HEK293 (cell line): ENCODE data around the gene HPSE2.

ENCODE experiments used
- CTCF ChIA-PET: fragments of 350-600 bp; formaldehyde crosslinking; extraction: SDS; loops from one replicate; lab custom pipeline; 2021; ENCODE audit warnings: antibody characterized with exemption; lab: Yijun Ruan, JAX
- POLR2A ChIA-PET: fragments of 300-600 bp; formaldehyde crosslinking; extraction: SDS; loops from one replicate; lab custom pipeline; 2020; ENCODE audit warnings: antibody characterized with exemption, inconsistent platforms; lab: Yijun Ruan, JAX
- H3K27ac ChIP-seq: fragments of 200-500 bp; sonication (Bioruptor generic); 2 replicates; pipeline ENCODE4 v1.5.1; 2014; ENCODE audit warnings: low read depth, low read length, control low read depth, inconsistent platforms; ENCODE audit errors: extremely low read depth
- H3K36me3 ChIP-seq, 2 experiments: fragments of 200-500 bp in 1 of 2; sonication (Bioruptor generic) in 1 of 2; 1 replicate in 1 of 2; 2 replicates in 1 of 2; pipeline ENCODE4 v1.5.1; 2014 to 2017; ENCODE audit warnings: inconsistent platforms in 2 of 2, low read length in 2 of 2; ENCODE audit not compliant: control insufficient read depth in 2 of 2, insufficient read depth in 1 of 2
- H3K4me1 ChIP-seq: fragments of 200-500 bp; sonication (Bioruptor generic); 2 replicates; pipeline ENCODE4 v1.5.1; 2014; ENCODE audit warnings: mild to moderate bottlenecking, low read length, inconsistent platforms; ENCODE audit not compliant: control insufficient read depth, insufficient read depth
- H3K4me3 ChIP-seq: 2 replicates; pipeline ENCODE4 v1.5.1; 2011; ENCODE audit warnings: low read depth, mild to moderate bottlenecking, control low read depth, low read length, moderate library complexity
- H3K9me3 ChIP-seq: fragments of 200-500 bp; sonication (Bioruptor generic); 2 replicates; pipeline ENCODE4 v1.5.1; 2014; ENCODE audit warnings: low read depth, low read length, inconsistent platforms; ENCODE audit not compliant: control insufficient read depth, insufficient read depth
- BCL11A ChIP-seq: fragments of 450-650 bp; formaldehyde crosslinking; IDR thresholded peaks from 2 replicates; pipeline ENCODE4 v1.5.1; 2016; ENCODE audit warnings: low read depth, missing biosample characterization, missing genetic modification characterization
- FEZF1 ChIP-seq: fragments of 450-650 bp; formaldehyde crosslinking; IDR thresholded peaks from 2 replicates; pipeline ENCODE4 v1.5.1; 2016; ENCODE audit warnings: missing biosample characterization, missing genetic modification characterization
- GLIS1 ChIP-seq: fragments of 450-650 bp; formaldehyde crosslinking; IDR thresholded peaks from 2 replicates; pipeline ENCODE4 v1.5.1; 2016; ENCODE audit warnings: missing biosample characterization, missing genetic modification characterization
- KLF1 ChIP-seq: fragments of 450-650 bp; formaldehyde crosslinking; IDR thresholded peaks from 2 replicates; pipeline ENCODE4 v1.5.1; 2016; ENCODE audit warnings: missing biosample characterization, missing genetic modification characterization
- KLF8 ChIP-seq: fragments of 450-650 bp; formaldehyde crosslinking; IDR thresholded peaks from 2 replicates; pipeline ENCODE4 v1.5.1; 2016; ENCODE audit warnings: missing biosample characterization, missing genetic modification characterization
- SETDB1 ChIP-seq: IDR thresholded peaks from one replicate; pipeline ENCODE4 v1.6.1; 2017; ENCODE audit warnings: mild to moderate bottlenecking, low read length, moderate library complexity, mixed read lengths; ENCODE audit not compliant: insufficient read length
- ZBTB10 ChIP-seq: fragments of 450-650 bp; formaldehyde crosslinking; IDR thresholded peaks from 2 replicates; pipeline ENCODE4 v1.5.1; 2016; ENCODE audit warnings: missing biosample characterization, missing genetic modification characterization
- ZNF132 ChIP-seq: fragments of 450-650 bp; formaldehyde crosslinking; IDR thresholded peaks from 2 replicates; pipeline ENCODE4 v1.5.1; 2017; ENCODE audit warnings: missing biosample characterization, missing genetic modification characterization, borderline replicate concordance
- ZNF155 ChIP-seq: fragments of 450-650 bp; formaldehyde crosslinking; IDR thresholded peaks from 2 replicates; pipeline ENCODE4 v1.5.1; 2016; ENCODE audit warnings: missing biosample characterization, missing genetic modification characterization
- ZNF24 ChIP-seq: fragments of 450-650 bp; formaldehyde crosslinking; IDR thresholded peaks from 2 replicates; pipeline ENCODE4 v1.5.1; 2016; ENCODE audit warnings: missing biosample characterization, missing genetic modification characterization
- ZNF26 ChIP-seq: fragments of 450-650 bp; formaldehyde crosslinking; IDR thresholded peaks from 2 replicates; pipeline ENCODE4 v1.5.1; 2016; ENCODE audit warnings: missing biosample characterization, missing genetic modification characterization
- ZNF510 ChIP-seq: fragments of 450-650 bp; formaldehyde crosslinking; IDR thresholded peaks from 2 replicates; pipeline ENCODE4 v1.5.1; 2018; ENCODE audit warnings: mild to moderate bottlenecking, missing genetic modification characterization, missing biosample characterization; ENCODE audit not compliant: insufficient replicate concordance
- ZNF747 ChIP-seq: fragments of 450-650 bp; formaldehyde crosslinking; IDR thresholded peaks from 2 replicates; pipeline ENCODE4 v1.5.1; 2016; ENCODE audit warnings: missing biosample characterization, missing genetic modification characterization
- ZNF792 ChIP-seq: fragments of 450-650 bp; formaldehyde crosslinking; IDR thresholded peaks from 2 replicates; pipeline ENCODE4 v1.5.1; 2016; ENCODE audit warnings: missing biosample characterization, missing genetic modification characterization
- ZNF837 ChIP-seq: fragments of 450-650 bp; formaldehyde crosslinking; IDR thresholded peaks from 2 replicates; pipeline ENCODE4 v1.5.1; 2016; ENCODE audit warnings: missing biosample characterization, missing genetic modification characterization
- ZSCAN16 ChIP-seq: fragments of 450-650 bp; formaldehyde crosslinking; IDR thresholded peaks from 2 replicates; pipeline ENCODE4 v1.5.1; 2016; ENCODE audit warnings: missing biosample characterization, missing genetic modification characterization
- TF ChIP-seq, protein P1 (sequence below): sonication (generic); formaldehyde crosslinking; IDR thresholded peaks from 2 replicates; pipeline ENCODE4 v1.8.1; 2022; ENCODE audit warnings: mild to moderate bottlenecking, moderate library complexity, missing genetic modification reagents
- TF ChIP-seq, protein P2 (sequence below): fragments of 450-650 bp; formaldehyde crosslinking; IDR thresholded peaks from 2 replicates; pipeline ENCODE4 v1.5.1; 2017; ENCODE audit warnings: missing biosample characterization, missing genetic modification characterization
- TF ChIP-seq, protein P3 (sequence below): fragments of 450-650 bp; formaldehyde crosslinking; IDR thresholded peaks from 2 replicates; pipeline ENCODE4 v1.5.1; 2016; ENCODE audit warnings: missing biosample characterization, missing genetic modification characterization, borderline replicate concordance
- TF ChIP-seq, protein P4 (sequence below): fragments of 450-650 bp; formaldehyde crosslinking; IDR thresholded peaks from 2 replicates; pipeline ENCODE4 v1.5.1; 2016; ENCODE audit warnings: missing biosample characterization, missing genetic modification characterization, borderline replicate concordance

The HPSE2 gene

DNA sequence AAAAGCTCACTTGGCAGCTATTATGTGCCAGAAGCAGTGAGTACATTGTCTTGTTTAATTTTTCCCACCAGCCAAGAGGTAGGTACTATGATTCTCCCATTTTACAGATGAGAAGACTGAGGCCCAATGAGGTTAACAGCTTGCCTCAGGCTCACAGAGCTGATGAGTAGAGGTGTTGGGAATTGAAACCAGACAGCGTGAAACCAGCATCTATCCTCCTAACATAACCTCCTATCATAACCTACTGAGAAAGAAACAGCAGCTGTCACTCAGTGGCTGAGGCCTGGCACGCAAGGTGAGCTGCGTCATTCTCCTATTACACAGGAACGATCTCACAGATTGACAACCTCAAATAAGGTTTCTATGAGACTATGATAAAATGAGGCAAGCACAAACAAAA lies 826.9 kb downstream of the HPSE2 start:
- H3K9me3 ChIP-seq: no peaks in the 10 kb centered on the region
- H3K4me1 ChIP-seq: 0 out of 2 replicates have a peak, but pooled peaks cover 4% of the 10 kb centered on the region
- H3K36me3 ChIP-seq: no peaks in the 10 kb centered on the region
- POLR2A ChIA-PET: no interaction called here
- H3K4me3 ChIP-seq: no peak overlapping the region
- TF ChIP-seq ZNF155 (tag by site-specific recombination) (no peak), FEZF1 (tag by site-specific recombination) (no peak), ZNF837 (tag by site-specific recombination) (no peak), ZSCAN16 (tag by site-specific recombination) (no peak), ZNF510 (tag by site-specific recombination) (no peak), ZNF24 (no peak), ZNF26 (tag by site-specific recombination) (no peak), KLF8 (tag by site-specific recombination) (no peak), KLF1 (no peak), SETDB1 (no peak), ZNF747 (tag by site-specific recombination) (no peak)
- TF ChIP-seq, protein P1, sequence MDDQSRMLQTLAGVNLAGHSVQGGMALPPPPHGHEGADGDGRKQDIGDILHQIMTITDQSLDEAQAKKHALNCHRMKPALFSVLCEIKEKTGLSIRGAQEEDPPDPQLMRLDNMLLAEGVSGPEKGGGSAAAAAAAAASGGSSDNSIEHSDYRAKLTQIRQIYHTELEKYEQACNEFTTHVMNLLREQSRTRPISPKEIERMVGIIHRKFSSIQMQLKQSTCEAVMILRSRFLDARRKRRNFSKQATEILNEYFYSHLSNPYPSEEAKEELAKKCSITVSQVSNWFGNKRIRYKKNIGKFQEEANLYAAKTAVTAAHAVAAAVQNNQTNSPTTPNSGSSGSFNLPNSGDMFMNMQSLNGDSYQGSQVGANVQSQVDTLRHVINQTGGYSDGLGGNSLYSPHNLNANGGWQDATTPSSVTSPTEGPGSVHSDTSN (CRISPR knock-in tag): no peak
- TF ChIP-seq, protein P2, sequence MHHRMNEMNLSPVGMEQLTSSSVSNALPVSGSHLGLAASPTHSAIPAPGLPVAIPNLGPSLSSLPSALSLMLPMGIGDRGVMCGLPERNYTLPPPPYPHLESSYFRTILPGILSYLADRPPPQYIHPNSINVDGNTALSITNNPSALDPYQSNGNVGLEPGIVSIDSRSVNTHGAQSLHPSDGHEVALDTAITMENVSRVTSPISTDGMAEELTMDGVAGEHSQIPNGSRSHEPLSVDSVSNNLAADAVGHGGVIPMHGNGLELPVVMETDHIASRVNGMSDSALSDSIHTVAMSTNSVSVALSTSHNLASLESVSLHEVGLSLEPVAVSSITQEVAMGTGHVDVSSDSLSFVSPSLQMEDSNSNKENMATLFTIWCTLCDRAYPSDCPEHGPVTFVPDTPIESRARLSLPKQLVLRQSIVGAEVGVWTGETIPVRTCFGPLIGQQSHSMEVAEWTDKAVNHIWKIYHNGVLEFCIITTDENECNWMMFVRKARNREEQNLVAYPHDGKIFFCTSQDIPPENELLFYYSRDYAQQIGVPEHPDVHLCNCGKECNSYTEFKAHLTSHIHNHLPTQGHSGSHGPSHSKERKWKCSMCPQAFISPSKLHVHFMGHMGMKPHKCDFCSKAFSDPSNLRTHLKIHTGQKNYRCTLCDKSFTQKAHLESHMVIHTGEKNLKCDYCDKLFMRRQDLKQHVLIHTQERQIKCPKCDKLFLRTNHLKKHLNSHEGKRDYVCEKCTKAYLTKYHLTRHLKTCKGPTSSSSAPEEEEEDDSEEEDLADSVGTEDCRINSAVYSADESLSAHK (tag by site-specific recombination): no peak
- TF ChIP-seq, protein P3, sequence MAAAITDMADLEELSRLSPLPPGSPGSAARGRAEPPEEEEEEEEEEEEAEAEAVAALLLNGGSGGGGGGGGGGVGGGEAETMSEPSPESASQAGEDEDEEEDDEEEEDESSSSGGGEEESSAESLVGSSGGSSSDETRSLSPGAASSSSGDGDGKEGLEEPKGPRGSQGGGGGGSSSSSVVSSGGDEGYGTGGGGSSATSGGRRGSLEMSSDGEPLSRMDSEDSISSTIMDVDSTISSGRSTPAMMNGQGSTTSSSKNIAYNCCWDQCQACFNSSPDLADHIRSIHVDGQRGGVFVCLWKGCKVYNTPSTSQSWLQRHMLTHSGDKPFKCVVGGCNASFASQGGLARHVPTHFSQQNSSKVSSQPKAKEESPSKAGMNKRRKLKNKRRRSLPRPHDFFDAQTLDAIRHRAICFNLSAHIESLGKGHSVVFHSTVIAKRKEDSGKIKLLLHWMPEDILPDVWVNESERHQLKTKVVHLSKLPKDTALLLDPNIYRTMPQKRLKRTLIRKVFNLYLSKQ (tag by site-specific recombination): no peak
- no peak overlapping the region for H3K27ac ChIP-seq
- CTCF ChIA-PET: interaction anchor here (0.7 kb wide), 1 partner anchor 17 kb away, joined by 3 read pairs; no protein-coding TSS in a partner anchor

- ChIA-PET POLR2A (no interaction called here), CTCF (no interaction called here)
- TF ChIP-seq ZBTB10 (no peak), BCL11A (no peak), GLIS1 (tag by site-specific recombination) (no peak), ZNF132 (tag by site-specific recombination) (no peak), ZNF792 (tag by site-specific recombination) (no peak)
- TF ChIP-seq, protein P4, sequence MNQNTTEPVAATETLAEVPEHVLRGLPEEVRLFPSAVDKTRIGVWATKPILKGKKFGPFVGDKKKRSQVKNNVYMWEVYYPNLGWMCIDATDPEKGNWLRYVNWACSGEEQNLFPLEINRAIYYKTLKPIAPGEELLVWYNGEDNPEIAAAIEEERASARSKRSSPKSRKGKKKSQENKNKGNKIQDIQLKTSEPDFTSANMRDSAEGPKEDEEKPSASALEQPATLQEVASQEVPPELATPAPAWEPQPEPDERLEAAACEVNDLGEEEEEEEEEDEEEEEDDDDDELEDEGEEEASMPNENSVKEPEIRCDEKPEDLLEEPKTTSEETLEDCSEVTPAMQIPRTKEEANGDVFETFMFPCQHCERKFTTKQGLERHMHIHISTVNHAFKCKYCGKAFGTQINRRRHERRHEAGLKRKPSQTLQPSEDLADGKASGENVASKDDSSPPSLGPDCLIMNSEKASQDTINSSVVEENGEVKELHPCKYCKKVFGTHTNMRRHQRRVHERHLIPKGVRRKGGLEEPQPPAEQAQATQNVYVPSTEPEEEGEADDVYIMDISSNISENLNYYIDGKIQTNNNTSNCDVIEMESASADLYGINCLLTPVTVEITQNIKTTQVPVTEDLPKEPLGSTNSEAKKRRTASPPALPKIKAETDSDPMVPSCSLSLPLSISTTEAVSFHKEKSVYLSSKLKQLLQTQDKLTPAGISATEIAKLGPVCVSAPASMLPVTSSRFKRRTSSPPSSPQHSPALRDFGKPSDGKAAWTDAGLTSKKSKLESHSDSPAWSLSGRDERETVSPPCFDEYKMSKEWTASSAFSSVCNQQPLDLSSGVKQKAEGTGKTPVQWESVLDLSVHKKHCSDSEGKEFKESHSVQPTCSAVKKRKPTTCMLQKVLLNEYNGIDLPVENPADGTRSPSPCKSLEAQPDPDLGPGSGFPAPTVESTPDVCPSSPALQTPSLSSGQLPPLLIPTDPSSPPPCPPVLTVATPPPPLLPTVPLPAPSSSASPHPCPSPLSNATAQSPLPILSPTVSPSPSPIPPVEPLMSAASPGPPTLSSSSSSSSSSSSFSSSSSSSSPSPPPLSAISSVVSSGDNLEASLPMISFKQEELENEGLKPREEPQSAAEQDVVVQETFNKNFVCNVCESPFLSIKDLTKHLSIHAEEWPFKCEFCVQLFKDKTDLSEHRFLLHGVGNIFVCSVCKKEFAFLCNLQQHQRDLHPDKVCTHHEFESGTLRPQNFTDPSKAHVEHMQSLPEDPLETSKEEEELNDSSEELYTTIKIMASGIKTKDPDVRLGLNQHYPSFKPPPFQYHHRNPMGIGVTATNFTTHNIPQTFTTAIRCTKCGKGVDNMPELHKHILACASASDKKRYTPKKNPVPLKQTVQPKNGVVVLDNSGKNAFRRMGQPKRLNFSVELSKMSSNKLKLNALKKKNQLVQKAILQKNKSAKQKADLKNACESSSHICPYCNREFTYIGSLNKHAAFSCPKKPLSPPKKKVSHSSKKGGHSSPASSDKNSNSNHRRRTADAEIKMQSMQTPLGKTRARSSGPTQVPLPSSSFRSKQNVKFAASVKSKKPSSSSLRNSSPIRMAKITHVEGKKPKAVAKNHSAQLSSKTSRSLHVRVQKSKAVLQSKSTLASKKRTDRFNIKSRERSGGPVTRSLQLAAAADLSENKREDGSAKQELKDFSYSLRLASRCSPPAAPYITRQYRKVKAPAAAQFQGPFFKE (tag by site-specific recombination): no peak
- H3K27ac ChIP-seq: no peak overlapping the region
- H3K4me3 ChIP-seq: no peak overlapping the region
- H3K9me3 ChIP-seq: no peaks in the 10 kb centered on the region
- no peaks in the 10 kb centered on the region for H3K36me3 ChIP-seq
- H3K4me1 ChIP-seq: 0 out of 2 replicates have a peak, but pooled peaks cover 4% of the 10 kb centered on the region
Measured at GRCh38 chr10:98407744-98408241, 827.9 kb downstream of the HPSE2 start.
